CD4-positive, alpha-beta T cell treated with Interleukin-4 for 1 hour (primary cell): ENCODE results near the gene BBC3.

Experiments
- DNase-seq, 2 donors: peaks; one replicate each; pipeline ENCODE4 v3.0.0-alpha.2; 2020 to 2022

BBC3 gene

GRCh38 chr19:47230054-47230920 lies 712 bp downstream of the BBC3 start:
- DNase-seq, result peak; percentile 85 to 90

- peak in 1 of 2 donors; percentile 31 for DNase-seq
Observed at GRCh38 chr19:47229676-47230053, 1.3 kb downstream of the BBC3 start.

- peak; percentile 56 to 70 for DNase-seq
Observed at GRCh38 chr19:47228937-47229675, 1.9 kb downstream of the BBC3 start.

- DNase-seq, result peak; percentile 57 to 60
Observed at GRCh38 chr19:47228168-47228936, 2.6 kb downstream of the BBC3 start.

- peak; percentile 70 for DNase-seq
Observed at GRCh38 chr19:47227352-47228167, 3.4 kb downstream of the BBC3 start.

- DNase-seq, result peak; percentile 80 to 81
Observed at GRCh38 chr19:47226426-47227351, 4.3 kb downstream of the BBC3 start.

- peak; percentile 89 to 92 for DNase-seq
Observed at GRCh38 chr19:47225746-47226425, 5.1 kb downstream of the BBC3 start.

- DNase-seq, result no peak
Observed at GRCh38 chr19:47221890-47222289, 9.1 kb downstream of the BBC3 start.

GRCh38 chr19:47221080-47221841 lies 9.7 kb downstream of the BBC3 start:
- no peak for DNase-seq

GRCh38 chr19:47215581-47215980 lies 15.4 kb downstream of the BBC3 start:
- no peak for DNase-seq

GRCh38 chr19:47210689-47211316 lies 20.2 kb downstream of the BBC3 start:
- peak; percentile 78 to 84 for DNase-seq

- DNase-seq, result no peak
Observed at GRCh38 chr19:47210180-47210490, 20.9 kb downstream of the BBC3 start.

- DNase-seq, result no peak
Observed at GRCh38 chr19:47209319-47210179, 21.4 kb downstream of the BBC3 start.

GRCh38 chr19:47203254-47203653 lies 27.7 kb downstream of the BBC3 start:
- DNase-seq, result no peak

GRCh38 chr19:47200530-47200929 lies 30.5 kb downstream of the BBC3 start:
- DNase-seq, result no peak

- DNase-seq, result no peak
Observed at GRCh38 chr19:47197141-47197540, 33.9 kb downstream of the BBC3 start.

GRCh38 chr19:47195434-47195833 lies 35.6 kb downstream of the BBC3 start:
- no peak for DNase-seq

- DNase-seq, result peak; percentile 57 to 58
Observed at GRCh38 chr19:47190167-47190727, 40.8 kb downstream of the BBC3 start.
